HepG2 (cell line): ENCODE data around the gene TACC3. TPM values are rescaled to one million over a fixed set of nuclear protein-coding genes. Genes with fewer than 3 reads are reported as not detected.

Experiments used
- FOXK2 ChIP-seq: fragments of 450-650 bp; IDR thresholded peaks from 2 replicates; pipeline ENCODE4 v1.6.1; 2016
- GABPB1 ChIP-seq: IDR thresholded peaks from 2 replicates; pipeline ENCODE4 v1.6.1; 2016; ENCODE audit warnings: mild to moderate bottlenecking, missing genetic modification reagents, moderate library complexity, missing compliant biosample characterization
- HNF1A ChIP-seq, 2 experiments: sonication (generic) in 1 of 2; formaldehyde crosslinking in 1 of 2; IDR thresholded peaks; 2 replicates each; pipeline versions ENCODE4 v1.4.0 to v1.6.1; 2016 to 2020; ENCODE audit warnings: borderline replicate concordance in 1 of 2, low read depth in 1 of 2, mild to moderate bottlenecking in 1 of 2, missing genetic modification reagents in 1 of 2
- HNRNPL ChIP-seq: fragments of 200-400 bp; formaldehyde crosslinking; IDR thresholded peaks from 2 replicates; pipeline ENCODE4 v1.6.1; 2017; ENCODE audit warnings: mild to moderate bottlenecking, low read depth, low read length
- IKZF1 ChIP-seq: fragments of 450-650 bp; IDR thresholded peaks from 2 replicates; pipeline ENCODE4 v1.7.1; 2016
- NKX3-1 ChIP-seq: sonication (generic); formaldehyde crosslinking; IDR thresholded peaks from 2 replicates; pipeline ENCODE4 v1.5.0; 2020; ENCODE audit warnings: missing genetic modification reagents
- POLR2G ChIP-seq: fragments of 200-400 bp; formaldehyde crosslinking; IDR thresholded peaks from 2 replicates; pipeline ENCODE4 v1.6.1; 2018; ENCODE audit warnings: mild to moderate bottlenecking, low read depth, low read length, moderate library complexity
- RAD21 ChIP-seq: fragments of 450-650 bp; formaldehyde crosslinking; IDR thresholded peaks from 2 replicates; pipeline ENCODE4 v1.5.0; 2020; ENCODE audit warnings: mild to moderate bottlenecking
- RARA ChIP-seq: IDR thresholded peaks from 2 replicates; pipeline ENCODE4 v1.6.1; 2016; ENCODE audit warnings: missing genetic modification reagents, missing compliant biosample characterization
- TERF1 ChIP-seq: sonication (generic); formaldehyde crosslinking; IDR thresholded peaks from 2 replicates; pipeline ENCODE4 v1.8.0; 2022; ENCODE audit warnings: mild to moderate bottlenecking, missing genetic modification reagents, moderate library complexity
- TFDP1 ChIP-seq: IDR thresholded peaks from 2 replicates; pipeline ENCODE4 v1.6.1; 2016; ENCODE audit warnings: missing compliant biosample characterization, missing genetic modification reagents, borderline replicate concordance
- THAP8 ChIP-seq: sonication (generic); formaldehyde crosslinking; IDR thresholded peaks from 2 replicates; pipeline ENCODE4 v1.5.1; 2020; ENCODE audit warnings: missing genetic modification reagents, mild to moderate bottlenecking, borderline replicate concordance
- TMF1 ChIP-seq: sonication (generic); formaldehyde crosslinking; IDR thresholded peaks from 2 replicates; pipeline ENCODE4 v1.8.1; 2022; ENCODE audit warnings: low read depth, missing genetic modification reagents
- ZNF558 ChIP-seq: sonication (generic); formaldehyde crosslinking; IDR thresholded peaks from 2 replicates; pipeline ENCODE4 v1.9.0; 2022; ENCODE audit warnings: mild to moderate bottlenecking, missing genetic modification reagents, borderline replicate concordance
- ZNF576 ChIP-seq: sonication (generic); formaldehyde crosslinking; IDR thresholded peaks from 2 replicates; pipeline ENCODE4 v1.4.0; 2020; ENCODE audit warnings: mild to moderate bottlenecking, missing genetic modification reagents
- ZNF740 ChIP-seq: sonication (generic); formaldehyde crosslinking; IDR thresholded peaks from 2 replicates; pipeline ENCODE4 v1.4.0; 2020; ENCODE audit warnings: missing genetic modification reagents
- ZXDC ChIP-seq: sonication (generic); formaldehyde crosslinking; IDR thresholded peaks from 2 replicates; pipeline ENCODE4 v1.5.0; 2020; ENCODE audit warnings: mild to moderate bottlenecking, missing genetic modification reagents
- polyA plus RNA-seq, 8 experiments: library from polyadenylated mRNA; depleted of rRNA in 3 of 8; stranded (reverse) in 7 of 8; unstranded in 1 of 8; fragments of >200 nt; fragmentation: Illumina TruSeq in 4 of 8; extraction: Trizol in 4 of 8; gene quantifications; 2 replicates each; pipeline versions ENCODE4 v1.2.1 to v1.2.3, GENCODE V29; 2011 to 2016; ENCODE audit warnings: low read depth in 4 of 8, missing spikeins in 1 of 8, mixed read lengths in 1 of 8; ENCODE audit not compliant: insufficient read depth in 1 of 8
- total RNA-seq, 5 experiments: library from RNA; depleted of rRNA; stranded (reverse); fragments of >200 nt; fragmentation: Illumina TruSeq; extraction: Trizol; gene quantifications; 2 replicates each; pipeline ENCODE4 v1.2.3, GENCODE V29; 2016; ENCODE audit warnings: low read depth in 1 of 5

TACC3 gene
- total and polyA plus RNA-seq, 2 of the 13 experiments (the other 11 are each of a cell fraction or from before 2014, with no cell fraction given), result 20.3 to 21.2 TPM

GRCh38 chr4:1775731-1776500, 54.6 kb downstream of the TACC3 start (continued):
- TF ChIP-seq ZXDC (CRISPR knock-in tag) (no peak), RARA (CRISPR knock-in tag) (0 out of 2 replicates have a peak, but pooled peaks have one; percentile 8), THAP8 (CRISPR knock-in tag) (0 out of 2 replicates have a peak, but pooled peaks have one; percentile 46), HNRNPL (peak; percentile 96), ZNF740 (no peak), FOXK2 (no peak), TERF1 (CRISPR knock-in tag) (peak; percentile 12; the same call in 1 of the 2 replicates), GABPB1 (CRISPR knock-in tag) (peak; percentile 51; the same call in 1 of the 2 replicates), RAD21 (CRISPR knock-in tag) (0 out of 2 replicates have a peak, but pooled peaks have one; percentile 7), TMF1 (CRISPR knock-in tag) (0 out of 2 replicates have a peak, but pooled peaks have one; percentile 13), IKZF1 (no peak), POLR2G (peak; percentile 62; the same call in 1 of the 2 replicates), ZNF558 (no peak), NKX3-1 (CRISPR knock-in tag) (no peak), ZNF576 (CRISPR knock-in tag) (0 out of 2 replicates have a peak, but pooled peaks have one; percentile 45), TFDP1 (CRISPR knock-in tag) (no peak), HNF1A (IDR thresholded peaks at IDR 0.05; ENCODE audit: low read depth) (no peak), HNF1A (CRISPR knock-in tag; IDR thresholded peaks at IDR 0.05; ENCODE audit: borderline replicate concordance) (no peak)
